ENCODE measurements around the gene PHF20. TPM values are rescaled to one million over a fixed set of nuclear protein-coding genes. Genes with fewer than 3 reads are reported as not detected.

The PHF20 gene
- total and polyA plus RNA-seq, 2 of the 13 experiments (the other 11 are each of a cell fraction or from before 2014, with no cell fraction given): 22.8 to 34.1 TPM

DNA sequence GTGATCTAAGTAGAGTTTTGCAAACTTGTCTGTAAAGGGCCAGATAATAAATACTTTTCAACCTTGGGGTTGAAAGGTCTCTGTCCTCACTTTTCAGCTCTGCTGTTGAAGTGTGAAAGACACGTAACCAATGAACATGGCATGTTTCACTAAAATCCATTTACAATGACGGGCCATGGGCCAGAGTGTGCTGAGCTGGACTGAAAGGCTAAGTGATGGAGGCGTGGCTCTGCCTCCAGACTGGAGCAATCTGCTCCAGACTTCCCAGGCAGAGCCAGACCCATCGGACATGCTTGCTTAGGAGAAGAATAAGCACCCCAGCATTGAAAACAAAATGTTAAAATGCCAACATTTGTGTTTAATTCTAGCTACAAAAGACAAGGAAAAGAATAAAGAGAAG is 141.1 kb downstream of the PHF20 start (continued):
- no peak for TF ChIP-seq ZNF367 (CRISPR knock-in tag; IDR thresholded peaks at IDR 0.05; ENCODE audit: borderline replicate concordance)
- no peak for TF ChIP-seq SP140L (CRISPR knock-in tag; IDR thresholded peaks at IDR 0.05; ENCODE audit: borderline replicate concordance)
- TF ChIP-seq ZNF12 (CRISPR knock-in tag; IDR thresholded peaks at IDR 0.05): no peak
- TF ChIP-seq ZNF564 (CRISPR knock-in tag; IDR thresholded peaks at IDR 0.05): no peak

- FAIRE-seq: no peak
- Histone ChIP-seq H3K4me3 (replicated peaks in 1 of 3; ENCODE audit: insufficient read depth in 1 of 3, low read depth in 2 of 3, low read length in 3 of 3) (no peak overlapping the region), H3K36me3 (replicated peaks in 1 of 2; ENCODE audit: control insufficient read depth in 1 of 2, insufficient read depth in 2 of 2, low read length in 2 of 2) (peaks cover 34 to 60% of the 10 kb centered on the region in 2 experiments), H3K27me3 (ENCODE audit: control insufficient read depth in 1 of 2, insufficient read depth in 2 of 2, low read length in 2 of 2) (no peaks in the 10 kb centered on the region), H2AFZ (ENCODE audit: low read length) (no peak overlapping the region), H3K4me1 (ENCODE audit: insufficient read depth, low read length) (no peaks in the 10 kb centered on the region), H3K27ac (ENCODE audit: extremely low read length, insufficient read depth, low read length) (no peak overlapping the region), H3K9me3 (ENCODE audit: low read length) (no peaks in the 10 kb centered on the region), H3K9ac (ENCODE audit: insufficient read depth, low read depth, low read length) (no peak overlapping the region), H4K20me1 (ENCODE audit: insufficient read depth, low read length) (no peaks in the 10 kb centered on the region), H3K4me2 (ENCODE audit: low read depth, low read length) (no peak overlapping the region), H3K79me2 (ENCODE audit: insufficient read depth, low read length) (no peaks in the 10 kb centered on the region)
- CTCF ChIA-PET (ENCODE audit: low intra/inter-chr PET ratio, low total read pairs): no interaction called here
- TF ChIP-seq ZNF33B (CRISPR knock-in tag; IDR thresholded peaks at IDR 0.05) (no peak), MTA1 (CRISPR knock-in tag; IDR thresholded peaks at IDR 0.05; ENCODE audit: borderline replicate concordance) (no peak), RBFOX2 (IDR thresholded peaks at IDR 0.05; ENCODE audit: low read depth, low read length) (no peak), MIER3 (CRISPR knock-in tag; IDR thresholded peaks at IDR 0.05; ENCODE audit: borderline replicate concordance) (no peak), U2AF1 (optimal IDR thresholded peaks at IDR 0.05; ENCODE audit: low read depth, low read length) (no peak), DNMT3B (CRISPR knock-in tag; conservative IDR thresholded peaks at IDR 0.05) (no peak), ZKSCAN8 (CRISPR knock-in tag; IDR thresholded peaks at IDR 0.05; ENCODE audit: borderline replicate concordance) (no peak)
- TF ChIP-seq, protein P1, sequence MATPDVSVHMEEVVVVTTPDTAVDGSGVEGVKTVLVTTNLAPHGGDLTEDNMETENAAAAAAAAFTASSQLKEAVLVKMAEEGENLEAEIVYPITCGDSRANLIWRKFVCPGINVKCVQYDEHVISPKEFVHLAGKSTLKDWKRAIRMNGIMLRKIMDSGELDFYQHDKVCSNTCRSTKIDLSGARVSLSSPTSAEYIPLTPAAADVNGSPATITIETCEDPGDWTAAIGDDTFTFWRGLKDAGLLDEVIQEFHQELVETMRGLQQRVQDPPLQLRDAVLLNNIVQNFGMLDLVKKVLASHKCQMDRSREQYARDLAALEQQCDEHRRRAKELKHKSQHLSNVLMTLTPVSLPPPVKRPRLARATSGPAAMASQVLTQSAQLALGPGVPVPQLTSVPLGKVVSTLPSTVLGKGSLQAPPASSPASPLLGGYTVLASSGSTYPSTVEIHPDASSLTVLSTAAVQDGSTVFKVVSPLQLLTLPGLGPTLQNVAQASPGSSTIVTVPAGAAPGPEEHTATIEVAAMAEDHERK (CRISPR knock-in tag; IDR thresholded peaks at IDR 0.05; ENCODE audit: low read depth): no peak
- in situ Hi-C loops (cut with HindIII; ENCODE audit: extremely low pct_ligation_motif_present, low pct_unique_long_range_greater_than_20kb): no loop called here
- no peak for ATAC-seq
- WGBS (ENCODE audit: low lambda C conversion rate): 86% methylated on average over 3 of the region's 3 CpGs
- intact Hi-C loops (cut with micrococcal nuclease; ENCODE audit: unreplicated experiment): no loop called here
- no TSS peak for BruUV-seq (replicated peaks)
- DNase-seq (ENCODE audit: low spot score): no peak
- POLR2A ChIA-PET: no interaction called here
Observed at GRCh38 chr20:35917077-35917476, 145.3 kb downstream of the PHF20 start.
